Stomach (tissue), 19 donors: ENCODE results near the gene PSG3. TPM values are rescaled to one million over a fixed set of nuclear protein-coding genes. Genes with fewer than 3 reads are reported as not detected.
"Not testable (repeated sequence)": the region's sequence is repeated elsewhere in the genome, so short reads cannot be mapped to it uniquely, and the experiment has no call there.

Source experiments
- DNase-seq, 2 donors: peaks; one replicate each; pipeline versions ENCODE4 v3.0.0 to v3.0.0-alpha.2; 2013 to 2019
- H3K27ac ChIP-seq, 5 donors: fragments of 200-600 bp in 4 of 5; sonication (generic) in 4 of 5; one replicate each; pipeline ENCODE4 v1.5.1; 2013 to 2019; ENCODE audit warnings: mild to moderate bottlenecking in 1 of 5, moderate library complexity in 1 of 5
- H3K27me3 ChIP-seq, 3 donors: fragments of 200-600 bp; sonication (generic); one replicate each; pipeline ENCODE4 v1.5.1; 2017 to 2019; ENCODE audit warnings: mixed run types in 1 of 3
- H3K36me3 ChIP-seq, 4 donors: fragments of 200-600 bp; sonication (generic); 1 replicate in 3 of 4; 2 replicates in 1 of 4; pipeline ENCODE4 v1.5.1; 2016 to 2019
- H3K4me1 ChIP-seq, 4 donors: fragments of 200-600 bp; sonication (generic); one replicate each; pipeline ENCODE4 v1.5.1; 2016 to 2019
- H3K4me3 ChIP-seq, 4 donors: fragments of 200-600 bp; sonication (generic) in 3 of 4; one replicate each; pipeline ENCODE4 v1.5.1; 2016 to 2019; ENCODE audit warnings: mild to moderate bottlenecking in 1 of 4
- H3K9me3 ChIP-seq, 4 donors: fragments of 200-600 bp; sonication (generic); one replicate each; pipeline ENCODE4 v1.5.1; 2016 to 2019
- WGBS, 5 donors: extraction: QIAGEN DNeasy Blood & Tissue Kit in 3 of 5; methylation state at CpG; one replicate each; pipeline versions ENCODE4 v1.1.5 to v1.1.7; 2013 to 2018; 5-methylcytosine and 5-hydroxymethylcytosine counted together
- intact Hi-C: fragments of 100-400 bp; cut with DNase I; formaldehyde crosslinking; loops from one replicate; pipeline ENCODE4 v1.15.1; 2023; ENCODE audit warnings: low total_unique reads
- long read RNA-seq, 10 donors: transcript quantifications; one replicate each; lab custom pipeline, GENCODE V29; 2026
- polyA plus RNA-seq, 3 donors: library from polyadenylated mRNA; stranded (reverse); fragments of 200-250 nt; gene quantifications; one replicate each; pipeline ENCODE4 v1.2.3, GENCODE V29; 2013
- total RNA-seq, 5 donors: library from RNA; depleted of rRNA; stranded (reverse); fragments of >200 nt; gene quantifications; one replicate each; pipeline versions ENCODE4 v1.1.0 to v1.2.3, GENCODE V29; 2014 to 2016
- TF ChIP-seq, protein P1 (sequence below), 7 experiments: fragments of 450-650 bp in 4 of 7; fragments of 200-600 bp in 3 of 7; sonication (generic) in 3 of 7; IDR thresholded peaks; one replicate each; pipeline ENCODE4 v1.5.1; 2016 to 2019; ENCODE audit warnings: antibody characterized with exemption in 7 of 7, control low read depth in 2 of 7, mild to moderate bottlenecking in 1 of 7
- donor health status: healthy with polysubstance abuse.
- donor health status: Bipolar disorder and iron deficiency.
- donor health status: healthy.

PSG3 gene
- total RNA-seq (not detected), polyA plus RNA-seq (not detected)
- long read RNA-seq, donor 1, partial matches to known transcripts = 0 of 3 reads
- long read RNA-seq, donor 1, other reads (novel, unspliced or antisense) = 0 of 3 reads
- long read RNA-seq, donor 2 = 0 reads
- long read RNA-seq, donor 3 = 0 reads
- long read RNA-seq, donor 4 = 0 reads
- long read RNA-seq, donor 5 = 0 reads
- long read RNA-seq, donor 6 = 0 reads
- long read RNA-seq, donor 7 = 0 reads
- long read RNA-seq, donor 8 = 0 reads
- long read RNA-seq, donor 9 = 0 reads
- long read RNA-seq, donor 10 = 0 reads

DNA sequence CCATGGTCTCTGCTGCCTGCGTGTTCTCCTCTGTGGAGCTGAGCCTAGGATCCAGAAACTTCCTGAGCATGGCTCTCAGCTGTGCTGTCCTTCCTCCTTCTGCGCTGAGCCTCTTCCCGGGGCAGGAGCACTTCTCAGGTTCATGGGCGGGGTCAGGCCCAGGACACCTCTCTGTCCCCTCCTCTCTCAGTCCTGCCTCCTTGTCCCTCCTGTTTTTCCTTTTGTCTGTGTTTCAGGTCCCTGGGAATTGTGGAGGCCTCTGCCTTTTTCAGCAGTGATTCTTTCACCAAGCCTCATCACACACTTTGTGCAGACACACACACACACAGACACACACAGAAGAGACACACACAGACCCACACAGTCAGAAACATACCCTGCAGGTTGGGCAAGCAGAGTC, at the start of gene PSG3:
Gene PSG3 (minus strand): TSS at position 101 of the 400 bp plus-strand sequence. CDS start 97 bp downstream, at position 4.
- intact Hi-C loops, H3K4me3 ChIP-seq, H3K36me3 ChIP-seq, H3K4me1 ChIP-seq, DNase-seq, H3K27ac ChIP-seq, H3K9me3 ChIP-seq, H3K27me3 ChIP-seq: not testable (repeated sequence)
- WGBS, 5 donors = 57 to 74% (median 66%) methylated on average over 4 of the region's 4 CpGs

DNA sequence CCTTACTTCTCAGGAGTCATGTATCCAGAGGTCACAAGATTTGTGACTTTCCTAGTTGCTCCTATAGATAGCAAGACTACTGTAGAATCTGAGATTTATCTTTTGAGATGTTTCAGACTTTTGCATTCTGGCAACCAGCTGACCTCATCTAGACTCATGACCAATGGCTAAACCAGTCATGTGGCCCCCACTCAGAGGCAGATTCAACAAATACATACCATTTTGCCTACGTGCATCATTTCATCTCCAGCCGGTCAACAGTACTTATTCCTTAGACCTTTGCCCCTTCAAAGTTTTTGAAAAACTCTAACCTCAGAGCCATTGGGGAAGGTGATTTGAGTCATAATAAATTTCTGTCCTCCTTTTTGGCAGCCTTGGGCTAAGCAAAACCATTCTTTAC, 48.5 kb upstream of the PSG3 start:
- H3K27ac ChIP-seq, H3K36me3 ChIP-seq, H3K27me3 ChIP-seq, DNase-seq, H3K4me3 ChIP-seq, H3K4me1 ChIP-seq, intact Hi-C loops: not testable (repeated sequence)
- peaks cover 7 to 22% (median 21%) of the 10 kb centered on the region in 4 donors for H3K9me3 ChIP-seq
- WGBS, 5 donors = 82 to 90% (median 85%) methylated on average over 2 of the region's 2 CpGs

DNA sequence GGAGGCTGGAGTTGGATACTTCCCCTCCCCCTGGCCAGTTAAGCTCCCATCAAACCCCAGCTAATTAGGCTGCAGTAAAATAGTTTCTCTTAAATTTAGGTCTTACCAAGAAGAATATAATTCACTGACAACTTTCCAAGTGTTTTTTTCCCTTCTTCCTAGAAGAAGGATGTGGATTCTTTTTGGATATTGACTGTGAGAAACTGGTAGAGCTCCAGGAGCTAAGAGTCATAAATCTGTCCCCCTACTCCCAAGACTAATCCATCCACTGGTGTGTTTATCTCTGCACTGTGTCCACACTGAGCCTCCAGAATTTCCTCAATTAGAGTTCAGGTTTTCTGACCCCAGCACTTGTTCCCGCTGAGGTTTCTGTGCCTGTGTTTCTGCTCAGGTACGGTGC, 47.5 kb upstream of the PSG3 start:
- H3K9me3 ChIP-seq = peaks cover 2 to 12% (median 11%) of the 10 kb centered on the region in 4 donors
- WGBS, 5 donors = 38 to 54% (median 45%) methylated on average over 2 of the region's 2 CpGs
- H3K27me3 ChIP-seq, H3K4me1 ChIP-seq, H3K4me3 ChIP-seq, H3K36me3 ChIP-seq, intact Hi-C loops, DNase-seq, H3K27ac ChIP-seq: not testable (repeated sequence)

DNA sequence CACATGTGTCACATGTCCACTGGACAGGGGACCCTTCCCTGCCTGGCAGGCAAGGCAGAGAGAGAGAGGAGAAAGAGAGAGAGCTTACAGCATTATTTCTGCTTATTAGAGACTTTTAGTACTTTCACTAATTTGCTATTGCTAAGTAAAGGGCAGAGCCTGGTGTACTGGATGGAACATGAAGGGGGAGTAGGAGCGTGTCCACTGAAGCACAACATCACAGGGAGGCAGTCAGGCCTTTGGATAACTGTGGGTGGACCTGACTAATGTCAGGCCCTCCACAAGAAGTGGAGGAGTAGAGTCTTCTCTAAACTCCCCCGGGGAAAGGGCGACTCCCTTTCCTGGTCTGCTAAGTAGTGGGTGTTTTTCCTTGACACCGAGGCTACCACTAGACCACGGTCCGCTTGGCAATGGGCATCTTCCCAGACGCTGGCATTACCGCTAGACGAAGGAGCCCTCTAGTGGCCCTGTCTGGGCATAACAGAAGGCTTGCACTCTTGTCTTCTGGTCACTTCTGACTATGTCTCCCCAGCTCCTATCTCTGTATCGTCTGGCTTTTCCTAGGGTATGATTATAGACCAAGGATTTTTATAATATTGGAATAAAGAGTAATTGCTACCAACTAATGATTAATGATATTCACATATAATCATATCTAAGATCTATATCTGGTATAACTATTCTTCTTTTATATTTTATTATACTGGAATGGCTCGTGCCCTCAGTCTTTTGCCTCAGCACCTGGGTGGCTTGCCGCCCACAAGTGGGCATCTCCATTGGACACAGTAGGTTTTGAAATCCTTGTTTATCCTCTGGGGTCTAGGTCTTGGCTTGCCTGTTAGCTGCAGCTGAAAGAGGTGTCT, 36.7 kb upstream of the PSG3 start:
- H3K9me3 ChIP-seq, intact Hi-C loops, H3K36me3 ChIP-seq, H3K27ac ChIP-seq, H3K4me1 ChIP-seq, H3K4me3 ChIP-seq: not testable (repeated sequence)
- H3K27me3 ChIP-seq = peaks cover 0 to 32% (median 0%) of the 10 kb centered on the region in 3 donors
- peak; percentile 30 to 51 for DNase-seq
- TF ChIP-seq, protein P1, sequence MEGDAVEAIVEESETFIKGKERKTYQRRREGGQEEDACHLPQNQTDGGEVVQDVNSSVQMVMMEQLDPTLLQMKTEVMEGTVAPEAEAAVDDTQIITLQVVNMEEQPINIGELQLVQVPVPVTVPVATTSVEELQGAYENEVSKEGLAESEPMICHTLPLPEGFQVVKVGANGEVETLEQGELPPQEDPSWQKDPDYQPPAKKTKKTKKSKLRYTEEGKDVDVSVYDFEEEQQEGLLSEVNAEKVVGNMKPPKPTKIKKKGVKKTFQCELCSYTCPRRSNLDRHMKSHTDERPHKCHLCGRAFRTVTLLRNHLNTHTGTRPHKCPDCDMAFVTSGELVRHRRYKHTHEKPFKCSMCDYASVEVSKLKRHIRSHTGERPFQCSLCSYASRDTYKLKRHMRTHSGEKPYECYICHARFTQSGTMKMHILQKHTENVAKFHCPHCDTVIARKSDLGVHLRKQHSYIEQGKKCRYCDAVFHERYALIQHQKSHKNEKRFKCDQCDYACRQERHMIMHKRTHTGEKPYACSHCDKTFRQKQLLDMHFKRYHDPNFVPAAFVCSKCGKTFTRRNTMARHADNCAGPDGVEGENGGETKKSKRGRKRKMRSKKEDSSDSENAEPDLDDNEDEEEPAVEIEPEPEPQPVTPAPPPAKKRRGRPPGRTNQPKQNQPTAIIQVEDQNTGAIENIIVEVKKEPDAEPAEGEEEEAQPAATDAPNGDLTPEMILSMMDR (IDR thresholded peaks at IDR 0.05) = peak in 4 of 7 experiments; percentile 22 to 65 (median 50)
- WGBS, 5 donors = 35 to 45% (median 41%) methylated on average over 12 of the region's 12 CpGs

DNA sequence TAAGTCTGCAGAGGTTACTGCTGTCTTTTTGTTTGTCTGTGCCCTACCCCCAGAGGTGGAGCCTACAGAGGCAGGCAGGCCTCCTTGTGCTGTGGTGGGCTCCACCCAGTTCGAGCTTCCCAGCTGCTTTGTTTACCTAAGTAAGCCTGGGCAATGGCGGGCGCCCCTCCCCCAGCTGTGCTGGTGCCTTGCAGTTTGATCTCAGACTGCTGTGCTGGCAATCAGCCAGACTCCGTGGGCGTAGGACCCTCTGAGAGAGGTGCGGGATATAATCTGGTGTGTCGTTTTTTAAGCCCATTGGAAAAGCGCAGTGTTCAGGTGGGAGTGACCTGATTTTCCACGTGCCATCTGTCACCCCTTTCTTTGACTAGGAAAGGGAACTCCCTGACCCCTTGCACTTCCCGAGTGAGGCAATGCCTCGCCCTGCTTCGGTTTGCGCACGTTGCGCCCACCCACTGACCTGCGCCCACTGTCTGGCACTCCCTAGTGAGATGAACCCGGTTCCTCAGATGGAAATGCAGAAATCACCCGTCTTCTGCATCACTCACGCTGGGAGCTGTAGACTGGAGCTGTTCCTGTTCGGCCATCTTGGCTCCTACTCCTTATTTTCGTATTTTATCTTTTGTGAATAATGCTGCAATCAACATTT, 34.4 kb upstream of the PSG3 start:
- intact Hi-C loops, H3K4me3 ChIP-seq, H3K9me3 ChIP-seq, H3K4me1 ChIP-seq, H3K36me3 ChIP-seq, H3K27ac ChIP-seq, DNase-seq: not testable (repeated sequence)
- peaks cover 0 to 20% (median 0%) of the 10 kb centered on the region in 3 donors for H3K27me3 ChIP-seq
- WGBS, 5 donors = 55 to 69% (median 58%) methylated on average over 20 to 21 of the region's 21 CpGs

DNA sequence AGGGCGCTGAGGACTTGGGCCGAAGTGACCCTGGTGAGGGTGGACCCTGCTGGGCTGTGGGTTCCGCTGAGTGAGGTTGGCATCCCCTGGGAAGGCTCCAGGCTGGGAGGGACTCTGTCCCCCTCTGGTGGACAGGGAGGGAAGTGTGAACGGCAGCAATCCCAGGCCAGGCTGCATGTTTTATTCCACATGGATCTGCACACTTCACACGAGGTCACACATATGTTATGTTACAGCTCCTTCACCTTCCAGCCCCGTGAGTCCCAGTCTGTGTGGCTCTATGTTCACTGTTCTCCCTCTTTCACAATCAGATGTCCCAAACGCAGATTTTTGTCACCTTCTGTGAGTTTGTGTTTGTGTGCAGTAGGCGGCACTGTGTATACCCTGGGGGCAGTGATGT, 27.0 kb upstream of the PSG3 start:
- H3K27ac ChIP-seq, DNase-seq, H3K27me3 ChIP-seq, H3K36me3 ChIP-seq, H3K4me3 ChIP-seq, intact Hi-C loops, H3K9me3 ChIP-seq, H3K4me1 ChIP-seq: not testable (repeated sequence)
- WGBS, 5 donors = 54 to 70% (median 61%) methylated on average over 6 to 8 of the region's 8 CpGs

DNA sequence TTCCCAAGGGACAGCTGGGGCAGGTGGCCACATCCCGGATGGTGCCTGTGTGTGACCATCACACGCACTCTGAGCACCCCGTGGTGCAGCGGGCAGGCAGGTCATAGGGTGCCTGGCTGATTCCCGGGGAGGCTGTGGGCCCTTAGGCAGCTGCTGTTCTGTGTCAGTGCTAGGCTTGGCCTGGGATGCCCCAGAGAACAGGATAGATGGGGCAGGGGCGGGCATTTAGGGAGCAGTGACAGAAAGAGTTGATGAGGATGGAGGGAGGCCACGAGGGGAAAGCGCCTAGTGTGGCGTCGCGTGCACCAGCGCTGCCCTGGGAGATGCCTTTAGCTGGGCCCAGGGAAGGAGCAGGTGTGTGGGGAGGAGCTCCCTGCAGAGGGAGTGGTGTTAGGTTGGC, 26.6 kb upstream of the PSG3 start:
- WGBS, 5 donors = 82 to 93% (median 89%) methylated on average over 10 to 12 of the region's 12 CpGs

More for the DNA sequence above, 26.6 kb upstream of the PSG3 start:
- H3K36me3 ChIP-seq, DNase-seq, H3K9me3 ChIP-seq, H3K27ac ChIP-seq, H3K4me1 ChIP-seq, H3K4me3 ChIP-seq, intact Hi-C loops, H3K27me3 ChIP-seq: not testable (repeated sequence)
